Activated CD4-positive, alpha-beta memory T cell treated with anti-CD3 and anti-CD28 coated beads for 36 hours (primary cell): ENCODE data around the gene SH3PXD2A. TPM values are rescaled to one million over a fixed set of nuclear protein-coding genes. Genes with fewer than 3 reads are reported as not detected.
A peak's percentile ranks its signal among the peaks of the same experiment; 100 is the strongest.

Source experiments
- CTCF ChIA-PET: fragments of 350-600 bp; sonication (Branson Sonifier 250); formaldehyde crosslinking; loops from one replicate; lab custom pipeline; 2021; ENCODE audit warnings: antibody characterized with exemption, inconsistent platforms; lab: Charles Lee
- POLR2A ChIA-PET: fragments of 350-600 bp; sonication (Branson Sonifier 250); formaldehyde crosslinking; loops from one replicate; lab custom pipeline; 2021; ENCODE audit warnings: antibody characterized with exemption; lab: Charles Lee
- DNase-seq: peaks from one replicate; pipeline ENCODE4 v3.0.0-alpha.2; 2020
- H3K27ac Mint-ChIP-seq: one replicate; pipeline ENCODE4 v1.8.0; 2021; ENCODE audit warnings: mixed read lengths
- H3K27me3 Mint-ChIP-seq: one replicate; pipeline ENCODE4 v1.8.0; 2021; ENCODE audit warnings: mixed read lengths
- H3K36me3 Mint-ChIP-seq: one replicate; pipeline ENCODE4 v1.8.0; 2021; ENCODE audit warnings: mixed read lengths
- H3K4me1 Mint-ChIP-seq: one replicate; pipeline ENCODE4 v1.8.0; 2021; ENCODE audit warnings: low read depth, mixed read lengths
- H3K4me3 Mint-ChIP-seq: one replicate; pipeline ENCODE4 v1.8.0; 2021; ENCODE audit warnings: mild to moderate bottlenecking, mixed read lengths
- H3K9me3 Mint-ChIP-seq: one replicate; pipeline ENCODE4 v1.8.0; 2021; ENCODE audit warnings: mixed read lengths
- intact Hi-C: fragments of 100-400 bp; cut with micrococcal nuclease; formaldehyde crosslinking; loops from one replicate; pipeline ENCODE4 v1.15.1; 2023
- total RNA-seq, 2 experiments: library from RNA; stranded (reverse); gene quantifications; one replicate each; pipeline ENCODE4 v1.2.3, GENCODE V29; 2021

SH3PXD2A gene
- total RNA-seq, 2 experiments from 2014 or later = 10.0 to 10.3 TPM

GRCh38 chr10:103746598-103746997 lies 108.8 kb downstream of the SH3PXD2A start:
- Mint-ChIP-seq H3K27ac (peak overlapping the region; percentile 90), H3K9me3 (no peaks in the 10 kb centered on the region), H3K27me3 (no peaks in the 10 kb centered on the region), H3K36me3 (no peaks in the 10 kb centered on the region), H3K4me1 (peaks cover 43% of the 10 kb centered on the region), H3K4me3 (peak overlapping the region; percentile 46)
- CTCF ChIA-PET = interaction anchor here (0.5 to 3.3 kb wide), 3 partner anchors 12 to 33 kb away, joined by 3 to 14 read pairs (median 11); no protein-coding TSS in a partner anchor
- intact Hi-C loops = loop anchor here (5.0 kb wide), 2 partner anchors 36 to 171 kb away; partner anchors contain the start of gene STN1
- POLR2A ChIA-PET = interaction anchor here (1.0 to 2.7 kb wide), 2 partner anchors 12 to 19 kb away, joined by 3 to 18 read pairs; no protein-coding TSS in a partner anchor
- no peak for DNase-seq

- DNase-seq = peak; percentile 90
- CTCF ChIA-PET = interaction anchor here (0.8 to 3.3 kb wide), 7 partner anchors 9 to 35 kb away, joined by 3 to 14 read pairs (median 3); no protein-coding TSS in a partner anchor
- Mint-ChIP-seq H3K4me3 (peak overlapping the region; percentile 27), H3K27me3 (no peaks in the 10 kb centered on the region), H3K36me3 (no peaks in the 10 kb centered on the region), H3K4me1 (peaks cover 43% of the 10 kb centered on the region), H3K9me3 (no peaks in the 10 kb centered on the region), H3K27ac (peak overlapping the region; percentile 86)
- POLR2A ChIA-PET = interaction anchor here (0.6 kb wide), 2 partner anchors 14 to 20 kb away, joined by 3 to 4 read pairs; no protein-coding TSS in a partner anchor
- intact Hi-C loops = loop anchor here (1.0 to 5.0 kb wide), 4 partner anchors 14 to 172 kb away; partner anchors contain the start of gene STN1
These were observed 109.8 kb downstream of the SH3PXD2A start for GRCh38 chr10:103745341-103746247.

- Mint-ChIP-seq H3K4me3 (no peak overlapping the region), H3K36me3 (no peaks in the 10 kb centered on the region), H3K27me3 (no peaks in the 10 kb centered on the region), H3K4me1 (peaks cover 35% of the 10 kb centered on the region), H3K27ac (no peak overlapping the region), H3K9me3 (no peaks in the 10 kb centered on the region)
- ChIA-PET CTCF (interaction anchor here (0.6 to 1.3 kb wide), 2 partner anchors 9 to 114 kb away, joined by 3 to 6 read pairs; no protein-coding TSS in a partner anchor), POLR2A (no interaction called here)
- intact Hi-C loops = no loop called here
- DNase-seq = no peak
These were observed 112.6 kb downstream of the SH3PXD2A start for GRCh38 chr10:103742824-103743223.

- Mint-ChIP-seq H3K4me1 (peaks cover 15% of the 10 kb centered on the region), H3K4me3 (no peak overlapping the region), H3K27me3 (no peaks in the 10 kb centered on the region), H3K9me3 (no peaks in the 10 kb centered on the region), H3K27ac (no peak overlapping the region), H3K36me3 (no peaks in the 10 kb centered on the region)
- no peak for DNase-seq
- CTCF ChIA-PET = interaction anchor here (1.7 kb wide), 1 partner anchor 11 kb away, joined by 11 read pairs; no protein-coding TSS in a partner anchor
- intact Hi-C loops = no loop called here
- POLR2A ChIA-PET = no interaction called here
These were observed 114.8 kb downstream of the SH3PXD2A start for GRCh38 chr10:103740611-103741010.

DNA sequence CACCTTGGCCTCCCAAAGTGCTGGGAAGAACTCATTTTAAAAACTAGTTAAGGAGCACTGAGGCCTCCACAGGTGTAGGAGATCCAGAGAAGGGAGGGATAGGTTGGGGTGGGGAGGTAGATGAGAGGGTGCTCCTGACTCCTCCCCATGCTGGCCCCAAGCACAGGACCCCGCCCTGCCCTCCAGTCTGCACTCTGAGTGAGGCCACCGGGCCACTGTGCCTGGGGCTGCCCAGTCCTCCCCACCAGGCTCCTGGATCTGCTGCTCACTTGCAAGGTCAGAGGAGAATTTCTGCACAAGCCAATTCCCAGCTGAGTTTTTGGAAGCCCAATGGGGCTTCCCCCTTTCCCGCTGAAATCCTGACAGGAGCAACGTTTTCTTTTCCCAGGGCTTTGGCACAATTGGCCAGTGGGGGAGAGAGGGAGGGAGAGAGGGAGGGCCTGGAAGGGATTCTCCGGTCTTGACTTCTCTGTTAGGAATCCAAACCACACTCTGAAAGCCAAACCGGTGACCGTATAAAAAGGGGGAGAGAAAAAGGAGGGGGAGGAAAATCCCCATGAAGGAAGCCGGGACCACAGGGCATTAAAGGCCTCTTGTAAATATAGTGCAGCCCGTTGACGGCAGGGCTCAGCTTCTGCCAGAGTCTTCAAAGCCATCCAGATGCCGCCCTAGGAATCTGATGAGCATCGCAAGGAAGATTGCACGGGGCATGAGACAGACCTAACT lies 116.2 kb downstream of the SH3PXD2A start:
- ChIA-PET CTCF (interaction anchor here (0.6 to 1.7 kb wide), 2 partner anchors 13 to 150 kb away, joined by 3 to 11 read pairs; no protein-coding TSS in a partner anchor), POLR2A (no interaction called here)
- Mint-ChIP-seq H3K27me3 (no peaks in the 10 kb centered on the region), H3K9me3 (no peaks in the 10 kb centered on the region), H3K36me3 (no peaks in the 10 kb centered on the region), H3K4me3 (no peak overlapping the region), H3K4me1 (peaks cover 2% of the 10 kb centered on the region), H3K27ac (no peak overlapping the region)
- no peak for DNase-seq
- intact Hi-C loops = no loop called here

DNA sequence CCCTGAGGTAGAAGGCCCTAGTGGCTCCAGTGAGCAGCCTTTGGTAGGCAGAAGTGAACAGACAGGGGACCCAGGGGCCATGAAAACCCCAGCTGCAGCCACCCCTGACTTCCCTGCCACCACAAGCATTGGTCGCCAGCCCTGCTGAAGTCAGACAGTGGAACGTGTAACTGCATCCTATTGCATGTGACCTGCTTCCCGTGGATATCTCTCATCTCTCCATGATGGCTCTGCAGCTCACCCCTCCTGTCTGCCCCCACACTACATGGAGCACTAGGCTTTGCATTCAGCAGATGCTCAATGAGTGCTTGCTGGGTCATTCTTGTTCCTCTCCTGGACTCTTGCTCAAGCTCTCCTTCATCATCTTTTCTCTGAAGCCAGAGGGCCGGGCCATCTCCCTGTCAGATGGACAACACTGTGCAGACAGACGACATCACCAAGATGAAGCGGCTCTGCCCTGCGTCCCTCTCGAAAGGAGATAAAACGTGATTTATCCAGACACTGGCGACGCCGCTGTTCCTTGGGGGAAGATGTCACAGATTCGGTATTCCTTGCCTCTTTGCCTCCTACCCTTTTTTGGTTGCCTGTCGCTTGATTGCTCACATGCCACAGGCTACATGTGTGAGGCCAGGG lies 117.5 kb downstream of the SH3PXD2A start:
- intact Hi-C loops = no loop called here
- H3K9me3 Mint-ChIP-seq = no peaks in the 10 kb centered on the region
- no peak overlapping the region for H3K27ac Mint-ChIP-seq
- no peak for DNase-seq
- no peaks in the 10 kb centered on the region for H3K36me3 Mint-ChIP-seq
- H3K4me1 Mint-ChIP-seq = peaks cover under 1% of the 10 kb centered on the region
- ChIA-PET POLR2A (no interaction called here), CTCF (interaction anchor here (1.1 to 2.2 kb wide), 4 partner anchors 9 to 29 kb away, joined by 3 to 13 read pairs (median 5); no protein-coding TSS in a partner anchor)
- H3K27me3 Mint-ChIP-seq = no peaks in the 10 kb centered on the region
- no peak overlapping the region for H3K4me3 Mint-ChIP-seq

DNA sequence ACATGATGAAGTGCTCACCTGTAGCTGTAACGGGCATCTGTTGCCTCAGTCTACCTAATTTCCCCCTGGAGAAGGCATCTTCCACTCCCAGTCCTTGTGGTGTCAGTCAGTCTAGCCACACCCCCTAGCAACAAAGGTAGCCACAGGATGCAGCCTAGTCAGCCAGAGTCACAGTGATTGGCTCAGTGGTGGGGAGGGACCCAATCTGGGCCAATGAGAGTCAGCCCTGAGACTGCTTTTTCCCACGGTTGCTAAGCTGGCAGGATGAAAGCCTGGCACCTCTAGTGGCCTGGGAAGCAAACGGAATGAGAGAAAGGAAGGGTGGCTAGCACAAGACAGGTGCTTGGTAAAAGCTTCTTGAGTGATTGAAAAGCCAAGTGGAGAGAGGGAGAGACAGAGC lies 118.6 kb downstream of the SH3PXD2A start:
- no peak overlapping the region for H3K27ac Mint-ChIP-seq
- DNase-seq = peak; percentile 39
- H3K9me3 Mint-ChIP-seq = no peaks in the 10 kb centered on the region
- H3K4me3 Mint-ChIP-seq = no peak overlapping the region
- POLR2A ChIA-PET = no interaction called here
- intact Hi-C loops = no loop called here
- H3K4me1 Mint-ChIP-seq = peaks cover 3% of the 10 kb centered on the region
- H3K36me3 Mint-ChIP-seq = no peaks in the 10 kb centered on the region
- no peaks in the 10 kb centered on the region for H3K27me3 Mint-ChIP-seq
- CTCF ChIA-PET = interaction anchor here (0.7 to 2.2 kb wide), 7 partner anchors 8 to 118 kb away, joined by 3 to 13 read pairs (median 4); partner anchors contain the start of gene SH3PXD2A

GRCh38 chr10:103736044-103736443 lies 119.3 kb downstream of the SH3PXD2A start:
- no peak for DNase-seq
- POLR2A ChIA-PET = no interaction called here
- H3K4me3 Mint-ChIP-seq = no peak overlapping the region
- intact Hi-C loops = no loop called here
- no peaks in the 10 kb centered on the region for H3K36me3 Mint-ChIP-seq
- CTCF ChIA-PET = interaction anchor here (1.6 to 2.2 kb wide), 2 partner anchors 17 to 119 kb away, joined by 4 to 13 read pairs; partner anchors contain the start of gene SH3PXD2A
- H3K9me3 Mint-ChIP-seq = no peaks in the 10 kb centered on the region
- H3K27me3 Mint-ChIP-seq = no peaks in the 10 kb centered on the region
- H3K4me1 Mint-ChIP-seq = peaks cover 3% of the 10 kb centered on the region
- H3K27ac Mint-ChIP-seq = no peak overlapping the region

DNA sequence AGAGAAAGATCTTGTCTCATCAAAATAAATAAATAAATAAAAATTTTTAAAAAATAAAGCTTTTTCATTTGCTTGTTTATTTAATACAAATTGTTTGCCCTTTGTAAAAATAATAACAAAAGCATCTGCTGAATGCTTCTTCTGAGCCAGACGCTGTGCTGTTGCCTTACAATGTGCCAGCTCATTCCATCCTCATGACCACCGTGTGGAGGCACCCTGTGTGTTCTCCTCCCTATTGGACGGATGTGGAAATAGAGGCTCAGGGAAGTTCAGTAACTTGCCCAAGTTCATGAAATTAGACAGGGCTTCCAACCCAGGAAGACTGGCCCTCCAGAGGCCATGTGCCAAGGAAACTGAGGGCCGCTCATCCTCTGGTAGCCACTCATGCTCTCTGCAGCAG lies 120.6 kb downstream of the SH3PXD2A start:
- POLR2A ChIA-PET = no interaction called here
- Mint-ChIP-seq H3K9me3 (no peaks in the 10 kb centered on the region), H3K27ac (no peak overlapping the region), H3K27me3 (no peaks in the 10 kb centered on the region), H3K4me3 (no peak overlapping the region), H3K36me3 (no peaks in the 10 kb centered on the region), H3K4me1 (peaks cover 3% of the 10 kb centered on the region)
- DNase-seq = no peak
- CTCF ChIA-PET = interaction anchor here (0.7 to 1.5 kb wide), 2 partner anchors 19 to 21 kb away, joined by 3 read pairs; no protein-coding TSS in a partner anchor
- intact Hi-C loops = no loop called here

DNA sequence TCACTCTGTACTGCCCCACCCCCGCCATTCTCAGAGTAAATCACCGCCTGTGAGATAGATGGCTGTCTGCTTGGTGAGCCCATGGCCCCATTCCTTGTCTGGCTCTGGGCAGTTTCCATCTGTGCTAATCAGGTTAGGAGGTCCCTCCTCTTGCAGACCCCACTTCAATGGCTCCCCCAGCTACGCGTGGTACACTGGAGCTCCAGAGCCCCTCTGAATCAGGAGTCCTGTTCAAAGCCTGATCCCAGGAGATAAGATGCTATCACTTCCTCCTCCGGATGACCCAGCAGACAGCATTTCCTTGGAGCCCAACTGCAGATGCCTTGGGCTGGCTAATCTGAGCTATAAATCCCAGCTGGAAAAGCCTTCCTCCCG lies 122.3 kb downstream of the SH3PXD2A start:
- peaks cover 3% of the 10 kb centered on the region for H3K4me1 Mint-ChIP-seq
- H3K4me3 Mint-ChIP-seq = no peak overlapping the region
- intact Hi-C loops = no loop called here
- H3K27me3 Mint-ChIP-seq = no peaks in the 10 kb centered on the region
- H3K36me3 Mint-ChIP-seq = no peaks in the 10 kb centered on the region
- POLR2A ChIA-PET = no interaction called here
- DNase-seq = no peak
- H3K27ac Mint-ChIP-seq = no peak overlapping the region
- no peaks in the 10 kb centered on the region for H3K9me3 Mint-ChIP-seq
- CTCF ChIA-PET = interaction anchor here (0.6 to 1.8 kb wide), 5 partner anchors 12 to 110 kb away, joined by 3 to 5 read pairs (median 3); no protein-coding TSS in a partner anchor
